ENCODE measurements around the gene ANK2.

DNA sequence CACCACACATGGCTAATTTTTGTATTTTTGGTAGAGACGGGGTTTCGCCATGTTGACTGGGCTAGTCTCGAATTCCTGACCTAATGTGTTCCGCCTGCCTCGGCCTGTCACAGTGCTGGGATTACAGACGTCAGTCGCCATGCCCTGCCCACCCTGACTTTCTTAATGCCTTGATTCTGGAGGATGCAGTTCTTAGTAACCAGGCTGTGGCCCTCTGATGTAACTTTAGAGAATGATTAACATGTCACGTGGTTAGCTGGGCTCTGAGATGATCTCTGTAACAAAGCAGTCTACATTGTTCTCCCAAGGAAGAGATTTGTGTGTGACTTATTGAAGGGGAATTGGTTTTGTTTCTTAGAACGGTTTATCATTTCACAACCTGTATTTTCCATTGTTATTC is 30.6 kb downstream of the ANK2 start:
- TF ChIP-seq CTCF (CRISPR knock-in tag; IDR thresholded peaks at IDR 0.05) (no peak), MAZ (IDR thresholded peaks at IDR 0.05; ENCODE audit: borderline replicate concordance, low read depth, low read length) (no peak), MAZ (CRISPR knock-in tag; IDR thresholded peaks at IDR 0.05; ENCODE audit: low read depth) (no peak), ZNF281 (CRISPR knock-in tag; IDR thresholded peaks at IDR 0.05; ENCODE audit: borderline replicate concordance) (no peak), POLR2A (IDR thresholded peaks at IDR 0.05; ENCODE audit: insufficient read depth in 1 of 2, low read depth in 2 of 2, low read length in 2 of 2) (no peak), NFKB2 (CRISPR knock-in tag; IDR thresholded peaks at IDR 0.05; ENCODE audit: borderline replicate concordance) (no peak), BHLHE40 (IDR thresholded peaks at IDR 0.05; ENCODE audit: low read length) (no peak), ZNF513 (CRISPR knock-in tag; conservative IDR thresholded peaks at IDR 0.05) (no peak), SIN3A (IDR thresholded peaks at IDR 0.05; ENCODE audit: borderline replicate concordance, low read depth, low read length) (no peak), JUND (CRISPR knock-in tag; IDR thresholded peaks at IDR 0.05) (no peak), SALL2 (CRISPR knock-in tag; IDR thresholded peaks at IDR 0.05) (no peak), PTBP1 (IDR thresholded peaks at IDR 0.05; ENCODE audit: low read depth, low read length, poor library complexity, severe bottlenecking) (no peak), HOXD1 (CRISPR knock-in tag; IDR thresholded peaks at IDR 0.05) (no peak), JUN (CRISPR knock-in tag; IDR thresholded peaks at IDR 0.05) (no peak)
